HepG2 (cell line): Measurements from ENCODE around the gene GCHFR. TPM values are rescaled to one million over a fixed set of nuclear protein-coding genes. Genes with fewer than 3 reads are reported as not detected.

Experiments used
- ATAC-seq: fragments of 200-7000 bp; cut with Tn5 transposase; 3 replicates; pipeline ENCODE4 v1.9.1; 2020; ENCODE audit warnings: mild to moderate bottlenecking, moderate library complexity
- BruUV-seq: library from RNA; stranded (reverse); fragments of 400-500 nt; replicated peaks from 2 replicates; lab custom pipeline; 2021; lab: Mats Ljungman, UMichigan
- CTCF ChIA-PET: fragments of 300-600 bp; formaldehyde crosslinking; extraction: SDS; loops from one replicate; lab custom pipeline; 2021; ENCODE audit warnings: low total read pairs, inconsistent platforms, low intra/inter-chr PET ratio; lab: Yijun Ruan, JAX
- POLR2A ChIA-PET: fragments of 350-600 bp; sonication (Branson Sonifier 250); formaldehyde crosslinking; loops from one replicate; lab custom pipeline; 2020; ENCODE audit warnings: antibody characterized with exemption, inconsistent platforms; lab: Yijun Ruan, JAX
- DNase-seq: peaks from one replicate; pipeline ENCODE4 v3.0.0-alpha.2; 2015; ENCODE audit warnings: low spot score
- FAIRE-seq: peaks from 3 replicates; lab custom pipeline; 2011; peaks lifted over from hg19 to GRCh38; lab: Jason Lieb, UNC
- H2AFZ ChIP-seq: one replicate; pipeline ENCODE4 v1.6.1; 2011; ENCODE audit warnings: low read length, inconsistent platforms
- H3K27ac ChIP-seq: fragments of 300-600 bp; 3 replicates; pipeline ENCODE4 v1.8.0; 2011; ENCODE audit warnings: mixed run types, mild to moderate bottlenecking, mixed read lengths, low read length, inconsistent platforms; ENCODE audit not compliant: insufficient read depth; ENCODE audit errors: extremely low read length
- H3K27me3 ChIP-seq, 2 experiments: fragments of 200-600 bp in 1 of 2; 2 replicates in 1 of 2; 3 replicates in 1 of 2; pipeline versions ENCODE4 v1.6.0 to v1.8.0; 2011; ENCODE audit warnings: low read length in 2 of 2, mild to moderate bottlenecking in 2 of 2, moderate library complexity in 2 of 2, inconsistent platforms in 1 of 2; ENCODE audit not compliant: insufficient read depth in 2 of 2, control insufficient read depth in 1 of 2
- H3K36me3 ChIP-seq, 2 experiments: fragments of 200-600 bp in 1 of 2; replicated peaks in 1 of 2; 2 replicates in 1 of 2; 3 replicates in 1 of 2; pipeline versions ENCODE4 v1.5.1 to v1.8.0; 2011; ENCODE audit warnings: low read length in 2 of 2, inconsistent platforms in 1 of 2; ENCODE audit not compliant: insufficient read depth in 2 of 2, control insufficient read depth in 1 of 2
- H3K4me1 ChIP-seq: 2 replicates; pipeline ENCODE4 v1.5.1; 2012; ENCODE audit warnings: low read length, inconsistent platforms; ENCODE audit not compliant: insufficient read depth
- H3K4me2 ChIP-seq: 2 replicates; pipeline ENCODE4 v1.6.0; 2011; ENCODE audit warnings: low read depth, low read length, inconsistent platforms
- H3K4me3 ChIP-seq, 3 experiments: fragments of 200-600 bp in 1 of 3; sonication (generic), shearing (Covaris generic) in 1 of 3; replicated peaks in 1 of 3; 2 replicates each; pipeline ENCODE4 v1.5.1; 2011 to 2016; ENCODE audit warnings: low read length in 3 of 3, inconsistent platforms in 2 of 3, low read depth in 2 of 3, mild to moderate bottlenecking in 2 of 3, control low read depth in 1 of 3, mixed read lengths in 1 of 3; ENCODE audit not compliant: insufficient read depth in 1 of 3
- H3K79me2 ChIP-seq: one replicate; pipeline ENCODE4 v1.6.1; 2011; ENCODE audit warnings: low read length, inconsistent platforms; ENCODE audit not compliant: insufficient read depth
- H3K9ac ChIP-seq: 2 replicates; pipeline ENCODE4 v1.6.0; 2011; ENCODE audit warnings: mild to moderate bottlenecking, low read depth, low read length, inconsistent platforms; ENCODE audit not compliant: insufficient read depth
- H3K9me3 ChIP-seq: 2 replicates; pipeline ENCODE4 v1.5.1; 2012; ENCODE audit warnings: mild to moderate bottlenecking, low read length
- H4K20me1 ChIP-seq: 2 replicates; pipeline ENCODE4 v1.6.0; 2011; ENCODE audit warnings: inconsistent platforms, mild to moderate bottlenecking, low read length, moderate library complexity; ENCODE audit not compliant: insufficient read depth
- CCAR2 ChIP-seq: fragments of 200-400 bp; formaldehyde crosslinking; optimal IDR thresholded peaks from 2 replicates; pipeline ENCODE3; 2018; ENCODE audit warnings: low read depth, mild to moderate bottlenecking, low read length, moderate library complexity
- GTF2F1 ChIP-seq: fragments of 150-350 bp; IDR thresholded peaks from 2 replicates; pipeline ENCODE4 v1.6.1; 2014; ENCODE audit warnings: low read length
- HCFC1 ChIP-seq: fragments of 150-350 bp; IDR thresholded peaks from 2 replicates; pipeline ENCODE4 v1.6.1; 2014; ENCODE audit warnings: low read depth, low read length
- KDM5B ChIP-seq: sonication (generic); formaldehyde crosslinking; IDR thresholded peaks from 2 replicates; pipeline ENCODE4 v1.4.0; 2020; ENCODE audit warnings: missing genetic modification reagents, mild to moderate bottlenecking, borderline replicate concordance
- KLF13 ChIP-seq: sonication (generic); formaldehyde crosslinking; IDR thresholded peaks from 2 replicates; pipeline ENCODE4 v1.4.0; 2020; ENCODE audit warnings: mild to moderate bottlenecking, missing genetic modification reagents
- SETDB1 ChIP-seq: sonication (generic); formaldehyde crosslinking; IDR thresholded peaks from 2 replicates; pipeline ENCODE4 v1.5.1; 2020; ENCODE audit warnings: missing genetic modification reagents, mild to moderate bottlenecking, borderline replicate concordance
- ZFAT ChIP-seq: sonication (generic); formaldehyde crosslinking; conservative IDR thresholded peaks from 2 replicates; pipeline ENCODE4 v1.8.1; 2023; ENCODE audit warnings: missing genetic modification reagents, inconsistent platforms
- ZNF333 ChIP-seq: sonication (generic); formaldehyde crosslinking; IDR thresholded peaks from 2 replicates; pipeline ENCODE4 v1.4.0; 2020; ENCODE audit warnings: mild to moderate bottlenecking, missing genetic modification reagents, borderline replicate concordance
- ZNF432 ChIP-seq: sonication (generic); formaldehyde crosslinking; IDR thresholded peaks from 2 replicates; pipeline ENCODE4 v1.5.0; 2020; ENCODE audit warnings: missing genetic modification reagents, mild to moderate bottlenecking, borderline replicate concordance
- ZSCAN25 ChIP-seq: sonication (generic); formaldehyde crosslinking; IDR thresholded peaks from 2 replicates; pipeline ENCODE4 v1.8.0; 2022; ENCODE audit warnings: mild to moderate bottlenecking, missing genetic modification reagents
- WGBS: methylation state at CpG from one replicate; pipeline ENCODE4 v1.1.6; 2017; ENCODE audit warnings: low lambda C conversion rate; 5-methylcytosine and 5-hydroxymethylcytosine counted together
- in situ Hi-C: cut with HindIII; loops from 2 replicates; pipeline ENCODE4 v1.10.0; 2017; ENCODE audit warnings: low pct_unique_long_range_greater_than_20kb; ENCODE audit not compliant: extremely low pct_ligation_motif_present
- intact Hi-C: fragments of 100-400 bp; cut with micrococcal nuclease; formaldehyde crosslinking; loops from one replicate; pipeline ENCODE4 v1.10.0; 2022; ENCODE audit not compliant: unreplicated experiment
- polyA plus RNA-seq, 8 experiments: library from polyadenylated mRNA; depleted of rRNA in 3 of 8; stranded (reverse) in 7 of 8; unstranded in 1 of 8; fragments of >200 nt; fragmentation: Illumina TruSeq in 4 of 8; extraction: Trizol in 4 of 8; gene quantifications; 2 replicates each; pipeline versions ENCODE4 v1.2.1 to v1.2.3, GENCODE V29; 2011 to 2016; ENCODE audit warnings: low read depth in 4 of 8, missing spikeins in 1 of 8, mixed read lengths in 1 of 8; ENCODE audit not compliant: insufficient read depth in 1 of 8
- total RNA-seq, 5 experiments: library from RNA; depleted of rRNA; stranded (reverse); fragments of >200 nt; fragmentation: Illumina TruSeq; extraction: Trizol; gene quantifications; 2 replicates each; pipeline ENCODE4 v1.2.3, GENCODE V29; 2016; ENCODE audit warnings: low read depth in 1 of 5

Gene GCHFR
- total and polyA plus RNA-seq, 2 of the 13 experiments (the other 11 are each of a cell fraction or from before 2014, with no cell fraction given): 51.5 to 92.4 TPM

GRCh38 chr15:40796041-40796440, 32.2 kb downstream of the GCHFR start:
- Histone ChIP-seq H3K4me1 (peaks cover 50% of the 10 kb centered on the region), H3K79me2 (peaks cover 16% of the 10 kb centered on the region), H3K9me3 (no peaks in the 10 kb centered on the region), H3K9ac (no peak overlapping the region), H4K20me1 (no peaks in the 10 kb centered on the region), H3K36me3 (peaks cover 0 to 4% of the 10 kb centered on the region in 2 experiments; a peak in 1 of 5 replicates), H3K27me3 (no peaks in the 10 kb centered on the region), H3K27ac (peak overlapping the region; percentile 29), H3K4me3 (no peak overlapping the region), H2AFZ (no peak overlapping the region), H3K4me2 (no peak overlapping the region)
- ChIA-PET CTCF (no interaction called here), POLR2A (interaction anchor here (1.1 to 1.3 kb wide), 2 partner anchors 11 to 32 kb away, joined by 3 read pairs; partner anchors contain the start of genes DNAJC17, GCHFR and ZFYVE19)
- DNase-seq: no peak
- BruUV-seq: no TSS peak
- ATAC-seq: no peak
- TF ChIP-seq ZNF333 (CRISPR knock-in tag) (no peak), ZSCAN25 (CRISPR knock-in tag) (no peak), ZNF432 (CRISPR knock-in tag) (no peak), KDM5B (CRISPR knock-in tag) (no peak), HCFC1 (no peak), ZFAT (CRISPR knock-in tag) (no peak), SETDB1 (CRISPR knock-in tag) (no peak), KLF13 (CRISPR knock-in tag) (no peak), CCAR2 (no peak), GTF2F1 (no peak)
- intact Hi-C loops: no loop called here
- 86% methylated on average over 2 of the region's 2 CpGs for WGBS
- no peak for FAIRE-seq
- in situ Hi-C loops: no loop called here
